ENCODE measurements around the gene KANTR. TPM values are rescaled to one million over a fixed set of nuclear protein-coding genes. Genes with fewer than 3 reads are reported as not detected.

The KANTR gene
- polyA plus RNA-seq, 1 donor from 2014 or later = 37.5 TPM

GRCh38 chrX:53128097-53128749, 34.3 kb downstream of the KANTR start:
- no peaks in the 10 kb centered on the region for H3F3A ChIP-seq (ENCODE audit: insufficient read depth, low read length, poor library complexity, severe bottlenecking)
- H3K9ac ChIP-seq (ENCODE audit: low read length) = no peak overlapping the region
- no peak for TF ChIP-seq SMC3 (conservative IDR thresholded peaks at IDR 0.05; ENCODE audit: poor library complexity)
- TF ChIP-seq EP300 (conservative IDR thresholded peaks at IDR 0.05; ENCODE audit: poor library complexity, severe bottlenecking) = no peak
- TF ChIP-seq TAF1 (IDR thresholded peaks at IDR 0.05; ENCODE audit: low read depth) = no peak
- no peak for TF ChIP-seq MXI1 (conservative IDR thresholded peaks at IDR 0.05; ENCODE audit: poor library complexity, severe bottlenecking)
- TF ChIP-seq POLR2AphosphoS5 (IDR thresholded peaks at IDR 0.05) = no peak
- TF ChIP-seq CTCF (IDR thresholded peaks at IDR 0.05; ENCODE audit: poor library complexity, severe bottlenecking) = no peak
- TF ChIP-seq EZH2 (IDR thresholded peaks at IDR 0.05; ENCODE audit: borderline replicate concordance, insufficient read depth, low read length, poor library complexity, severe bottlenecking) = no peak
- no peak for TF ChIP-seq REST (IDR thresholded peaks at IDR 0.05; ENCODE audit: borderline replicate concordance)
- TF ChIP-seq RAD21 (conservative IDR thresholded peaks at IDR 0.05) = no peak
- H3K27ac ChIP-seq (ENCODE audit: low read length) = no peak overlapping the region
- no peaks in the 10 kb centered on the region for H3K9me2 ChIP-seq (ENCODE audit: insufficient read depth, low read length)
- no peaks in the 10 kb centered on the region for H3K79me2 ChIP-seq (replicated peaks; ENCODE audit: insufficient read depth, low read length)
- no peak overlapping the region for H3K4me2 ChIP-seq (ENCODE audit: low read length)
- H3K27me3 ChIP-seq (ENCODE audit: insufficient read depth, low read depth, low read length) = no peaks in the 10 kb centered on the region
- H3K36me3 ChIP-seq (ENCODE audit: insufficient read depth, low read length) = no peaks in the 10 kb centered on the region
- H2AFZ ChIP-seq (ENCODE audit: low read depth, low read length) = no peak overlapping the region
- no peaks in the 10 kb centered on the region for H4K20me1 ChIP-seq (ENCODE audit: insufficient read depth)
- no peaks in the 10 kb centered on the region for H3K9me3 ChIP-seq (ENCODE audit: low read length)
- no peak overlapping the region for H3K4me3 ChIP-seq (ENCODE audit: low read length)

GRCh38 chrX:53133400-53133799, 39.5 kb downstream of the KANTR start:
- Histone ChIP-seq H3K36me3 (ENCODE audit: insufficient read depth, low read length) (no peaks in the 10 kb centered on the region), H3K27ac (ENCODE audit: low read length) (no peak overlapping the region), H3K9ac (ENCODE audit: low read length) (no peak overlapping the region), H3K9me3 (ENCODE audit: low read length) (no peaks in the 10 kb centered on the region), H3K4me3 (ENCODE audit: low read length) (no peak overlapping the region), H3K27me3 (ENCODE audit: insufficient read depth, low read depth, low read length) (no peaks in the 10 kb centered on the region), H3K4me2 (ENCODE audit: low read length) (no peak overlapping the region), H3F3A (ENCODE audit: insufficient read depth, low read length, poor library complexity, severe bottlenecking) (no peaks in the 10 kb centered on the region), H4K20me1 (ENCODE audit: insufficient read depth) (no peaks in the 10 kb centered on the region), H3K9me2 (ENCODE audit: insufficient read depth, low read length) (no peaks in the 10 kb centered on the region), H3K79me2 (replicated peaks; ENCODE audit: insufficient read depth, low read length) (no peaks in the 10 kb centered on the region), H2AFZ (ENCODE audit: low read depth, low read length) (no peak overlapping the region)
- TF ChIP-seq MXI1 (conservative IDR thresholded peaks at IDR 0.05; ENCODE audit: poor library complexity, severe bottlenecking) = no peak
- TF ChIP-seq EP300 (conservative IDR thresholded peaks at IDR 0.05; ENCODE audit: poor library complexity, severe bottlenecking) = no peak
- no peak for TF ChIP-seq CTCF (IDR thresholded peaks at IDR 0.05; ENCODE audit: poor library complexity, severe bottlenecking)
- no peak for TF ChIP-seq EZH2 (IDR thresholded peaks at IDR 0.05; ENCODE audit: borderline replicate concordance, insufficient read depth, low read length, poor library complexity, severe bottlenecking)
- no peak for TF ChIP-seq SMC3 (conservative IDR thresholded peaks at IDR 0.05; ENCODE audit: poor library complexity)
- TF ChIP-seq POLR2AphosphoS5 (IDR thresholded peaks at IDR 0.05) = no peak
- TF ChIP-seq RAD21 (conservative IDR thresholded peaks at IDR 0.05) = no peak
- TF ChIP-seq TAF1 (IDR thresholded peaks at IDR 0.05; ENCODE audit: low read depth) = no peak
- no peak for TF ChIP-seq REST (IDR thresholded peaks at IDR 0.05; ENCODE audit: borderline replicate concordance)
